HG03565 (cell line): ENCODE results near the gene LRRC23.
A peak's percentile ranks its signal among the peaks of the same experiment; 100 is the strongest.

Experiments
- ATAC-seq: cut with Tn5 transposase; IDR thresholded peaks from one replicate; pipeline ENCODE4 v1.9.1; 2021; ENCODE audit warnings: mild to moderate bottlenecking, moderate library complexity; ENCODE audit not compliant: unreplicated experiment

Gene LRRC23

DNA sequence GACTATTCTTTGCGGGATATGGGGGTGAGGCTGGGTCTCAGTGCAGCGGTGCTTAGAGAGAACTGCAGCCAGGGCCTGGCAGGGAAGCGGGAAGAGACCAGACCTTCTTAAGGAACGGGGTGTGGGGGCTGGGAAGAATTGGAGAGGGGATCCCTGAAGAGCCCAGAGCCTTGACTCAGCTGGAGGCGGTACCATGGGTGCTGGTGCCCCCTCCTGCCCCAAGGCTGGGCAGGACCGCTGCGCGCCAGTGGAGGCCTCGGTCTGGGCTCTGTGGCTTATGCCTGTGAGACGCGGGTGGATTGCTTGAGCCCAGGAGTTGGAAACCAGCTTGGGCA is 37.7 kb downstream of the LRRC23 start:
- ATAC-seq: no peak

GRCh38 chr12:6943389-6943721 is 38.7 kb downstream of the LRRC23 start:
- peak; percentile 24 for ATAC-seq

DNA sequence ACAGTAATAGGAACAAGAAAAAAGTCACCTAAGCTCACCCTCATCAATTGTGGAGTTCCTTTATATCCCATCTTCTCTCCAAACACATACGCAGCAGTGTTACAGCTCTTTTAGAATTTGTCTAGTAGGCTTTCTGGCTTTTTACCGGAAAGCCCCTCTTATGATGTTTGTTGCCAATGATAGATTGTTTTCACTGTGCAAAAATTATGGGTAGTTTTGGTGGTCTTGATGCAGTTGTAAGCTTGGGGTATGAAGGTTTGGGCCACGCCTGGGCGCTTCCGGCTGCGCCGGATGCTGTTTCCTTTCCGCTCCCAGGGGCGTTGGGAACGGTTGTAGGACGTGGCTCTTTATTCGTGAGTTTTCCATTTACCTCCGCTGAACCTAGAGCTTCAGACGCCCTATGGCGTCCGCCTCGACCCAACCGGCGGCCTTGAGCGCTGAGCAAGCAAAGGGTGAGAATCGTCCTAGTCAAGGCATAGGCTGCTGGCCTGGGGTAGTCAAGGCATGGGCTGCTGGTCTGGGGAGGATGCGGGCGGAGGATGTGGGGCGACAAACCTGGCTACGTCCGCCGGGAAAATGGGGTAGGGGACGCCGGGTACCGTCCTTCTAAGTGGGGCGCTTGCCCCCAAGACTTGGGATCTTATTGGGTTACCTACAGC is 39.2 kb downstream of the LRRC23 start, which contains the start of the genes C12orf57 and RNU7-1:
Gene C12orf57 (plus strand): TSS at position 301 of the 659 bp plus-strand sequence. CDS start 100 bp downstream, at position 401.
Gene RNU7-1 (plus strand): TSS at position 95 of the 659 bp plus-strand sequence.
- ATAC-seq: peak; percentile 25

GRCh38 chr12:6944381-6945186 is 40.0 kb downstream of the LRRC23 start:
- peak; percentile 43 for ATAC-seq

- ATAC-seq: no peak
Observed at GRCh38 chr12:6945613-6946012, 41.0 kb downstream of the LRRC23 start.

- ATAC-seq: no peak
Observed at GRCh38 chr12:6946033-6946919, 41.7 kb downstream of the LRRC23 start.

GRCh38 chr12:6946920-6947374 is 42.3 kb downstream of the LRRC23 start:
- no peak for ATAC-seq

- no peak for ATAC-seq
Observed at GRCh38 chr12:6947615-6948014, 43.0 kb downstream of the LRRC23 start.

DNA sequence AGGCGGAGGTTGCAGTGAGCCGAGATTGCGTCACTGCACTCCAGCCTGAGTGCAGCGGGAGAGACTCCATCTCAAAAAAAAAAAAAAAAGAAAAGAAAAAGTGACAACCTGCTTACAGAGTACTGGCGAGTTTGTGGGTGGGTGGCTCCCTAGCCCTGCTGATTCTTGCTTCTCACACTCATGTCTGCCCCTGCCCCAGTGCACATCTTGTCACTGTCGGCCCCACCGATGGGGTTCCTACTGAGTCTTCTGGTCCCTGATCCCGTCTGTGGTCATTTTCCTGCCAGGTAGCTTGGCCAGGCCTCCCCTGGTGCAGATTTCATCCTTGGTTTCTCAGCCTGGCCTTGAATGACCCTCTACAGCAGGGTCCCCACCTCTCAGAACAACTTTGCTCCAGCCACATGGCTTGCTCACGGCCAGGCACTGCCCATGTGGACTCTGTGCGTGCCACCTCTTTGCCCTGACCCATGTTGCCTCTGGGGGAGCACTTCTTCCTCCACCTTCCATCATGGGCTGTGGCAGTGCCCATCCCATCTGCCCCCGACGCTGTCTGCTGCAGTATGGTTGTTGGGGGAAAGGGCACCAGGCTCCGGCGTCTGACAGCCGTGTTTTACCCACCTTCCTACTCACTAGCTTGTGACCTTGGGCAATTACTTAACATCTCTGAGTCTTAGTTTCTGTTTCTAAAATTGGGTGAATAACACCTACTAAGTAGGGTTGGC is 44.4 kb downstream of the LRRC23 start:
- no peak for ATAC-seq

DNA sequence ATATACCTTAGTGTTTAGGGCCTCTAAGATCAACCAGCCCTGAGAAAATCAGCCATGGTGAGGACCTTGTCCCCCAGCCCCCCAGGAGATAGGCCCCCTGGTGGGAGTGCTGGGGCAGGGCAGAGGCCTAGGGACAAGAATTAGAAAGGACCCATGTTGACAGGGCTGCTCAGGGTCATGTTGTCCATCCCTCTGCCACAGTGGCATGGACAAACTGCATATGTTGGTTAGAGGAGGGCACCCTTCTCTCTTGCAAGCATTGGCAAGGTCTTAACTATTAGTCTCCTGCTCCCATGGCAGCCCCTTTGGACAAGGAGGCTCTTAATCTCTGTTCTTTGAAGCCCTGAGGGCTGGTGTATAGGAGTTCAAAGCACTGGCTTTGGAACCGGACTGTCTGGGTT is 45.8 kb downstream of the LRRC23 start:
- ATAC-seq: no peak

DNA sequence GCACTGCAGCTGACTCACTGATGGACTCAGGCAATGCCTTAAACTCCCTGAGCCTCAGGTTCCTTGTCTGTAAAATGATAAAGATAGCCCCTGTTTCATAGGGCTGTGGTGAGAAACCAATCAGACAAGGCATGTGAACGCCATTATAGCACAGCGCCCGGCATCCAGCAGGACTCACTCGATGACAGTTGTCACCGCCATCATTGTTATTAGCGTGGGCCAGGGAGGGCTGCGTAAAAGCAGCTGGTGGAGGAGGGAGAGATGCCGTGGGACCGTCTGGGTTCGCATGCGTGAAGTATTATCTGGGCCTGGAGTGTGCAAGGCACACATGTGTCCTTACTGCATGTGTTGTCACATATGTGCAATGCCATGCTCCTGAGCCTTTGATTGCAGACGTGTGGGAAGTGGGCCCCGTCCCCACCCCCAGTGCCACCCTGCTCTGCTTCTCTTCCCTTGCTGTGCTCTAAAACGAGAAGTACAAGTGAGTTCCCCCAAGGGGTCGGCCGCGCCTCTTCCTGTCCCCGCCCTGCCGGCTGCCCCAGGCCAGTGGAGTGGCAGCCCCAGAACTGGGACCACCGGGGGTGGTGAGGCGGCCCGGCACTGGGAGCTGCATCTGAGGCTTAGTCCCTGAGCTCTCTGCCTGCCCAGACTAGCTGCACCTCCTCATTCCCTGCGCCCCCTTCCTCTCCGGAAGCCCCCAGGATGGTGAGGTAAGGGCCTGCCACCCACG is 46.4 kb downstream of the LRRC23 start, which contains the start of gene PTPN6:
Gene PTPN6 (plus strand): TSS at position 546 of the 730 bp plus-strand sequence. CDS start 157 bp downstream, at position 703.
- no peak for ATAC-seq

DNA sequence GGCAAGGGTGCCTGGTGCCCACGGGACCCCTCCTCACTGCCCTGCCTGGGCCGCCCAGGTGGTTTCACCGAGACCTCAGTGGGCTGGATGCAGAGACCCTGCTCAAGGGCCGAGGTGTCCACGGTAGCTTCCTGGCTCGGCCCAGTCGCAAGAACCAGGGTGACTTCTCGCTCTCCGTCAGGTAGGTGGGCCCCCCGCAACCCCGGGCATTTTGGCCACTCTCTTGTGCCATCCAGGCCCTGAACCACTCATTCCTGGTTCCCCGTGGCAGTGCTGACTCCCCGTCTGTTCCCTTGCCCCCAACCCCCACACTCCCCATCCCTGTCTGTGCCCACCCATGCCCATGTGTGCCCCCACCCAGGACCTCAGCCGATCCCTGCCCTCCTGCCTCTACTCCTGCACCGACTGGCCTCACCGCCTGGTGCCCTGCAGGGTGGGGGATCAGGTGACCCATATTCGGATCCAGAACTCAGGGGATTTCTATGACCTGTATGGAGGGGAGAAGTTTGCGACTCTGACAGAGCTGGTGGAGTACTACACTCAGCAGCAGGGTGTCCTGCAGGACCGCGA is 47.0 kb downstream of the LRRC23 start:
- no peak for ATAC-seq

DNA sequence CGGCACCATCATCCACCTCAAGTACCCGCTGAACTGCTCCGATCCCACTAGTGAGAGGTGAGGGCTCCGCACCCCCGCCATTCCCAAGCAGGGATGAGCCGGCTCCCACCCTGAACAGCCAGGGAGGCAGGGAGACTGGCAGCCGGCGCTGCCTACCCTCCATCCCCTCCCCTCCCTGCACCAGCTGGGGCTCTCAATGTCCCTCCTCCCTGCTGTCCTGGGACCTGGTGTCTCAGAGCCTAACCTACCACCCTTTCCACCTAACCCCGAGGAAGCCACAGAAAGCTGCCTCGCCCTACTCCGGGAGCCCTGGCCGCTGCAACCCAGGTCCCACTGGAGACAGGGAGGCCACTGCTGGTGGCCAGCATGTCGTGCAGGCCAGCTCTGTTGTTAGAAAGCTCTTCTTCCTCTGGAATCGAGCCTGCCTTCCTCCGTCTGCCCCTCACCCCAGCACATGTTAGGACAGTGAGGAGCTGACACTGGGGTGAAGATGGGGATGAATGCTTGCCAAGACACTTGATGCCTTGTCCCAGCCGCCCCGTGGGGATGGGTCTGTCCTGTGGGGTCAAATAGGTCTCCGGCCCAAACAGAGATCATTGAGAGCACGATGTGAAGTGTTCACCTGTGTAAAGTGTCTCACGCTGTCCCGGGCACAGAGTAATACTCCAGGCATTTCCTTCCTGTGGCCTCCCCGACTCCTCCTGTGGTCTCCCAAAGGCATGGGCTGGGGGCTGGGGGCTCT is 47.7 kb downstream of the LRRC23 start:
- ATAC-seq: no peak

GRCh38 chr12:6952863-6953441 is 48.3 kb downstream of the LRRC23 start:
- ATAC-seq: no peak

GRCh38 chr12:6953442-6954315 is 49.1 kb downstream of the LRRC23 start:
- peak; percentile 41 for ATAC-seq

- ATAC-seq: no peak
Observed at GRCh38 chr12:6954316-6955107, 49.9 kb downstream of the LRRC23 start.
